22Rv1 (cell line): ENCODE measurements around the gene MEPE.

Experiments used
- H3K27ac ChIP-seq: fragments of 450-650 bp; 2 replicates; pipeline ENCODE4 v1.5.1; 2017
- CTCF ChIP-seq: fragments of 450-650 bp; IDR thresholded peaks from 2 replicates; pipeline ENCODE4 v1.5.1; 2017; ENCODE audit warnings: mild to moderate bottlenecking
- ZFX ChIP-seq: fragments of 450-650 bp; IDR thresholded peaks from 2 replicates; pipeline ENCODE4 v1.6.1; 2017; ENCODE audit warnings: antibody characterized with exemption, borderline replicate concordance

MEPE gene

DNA sequence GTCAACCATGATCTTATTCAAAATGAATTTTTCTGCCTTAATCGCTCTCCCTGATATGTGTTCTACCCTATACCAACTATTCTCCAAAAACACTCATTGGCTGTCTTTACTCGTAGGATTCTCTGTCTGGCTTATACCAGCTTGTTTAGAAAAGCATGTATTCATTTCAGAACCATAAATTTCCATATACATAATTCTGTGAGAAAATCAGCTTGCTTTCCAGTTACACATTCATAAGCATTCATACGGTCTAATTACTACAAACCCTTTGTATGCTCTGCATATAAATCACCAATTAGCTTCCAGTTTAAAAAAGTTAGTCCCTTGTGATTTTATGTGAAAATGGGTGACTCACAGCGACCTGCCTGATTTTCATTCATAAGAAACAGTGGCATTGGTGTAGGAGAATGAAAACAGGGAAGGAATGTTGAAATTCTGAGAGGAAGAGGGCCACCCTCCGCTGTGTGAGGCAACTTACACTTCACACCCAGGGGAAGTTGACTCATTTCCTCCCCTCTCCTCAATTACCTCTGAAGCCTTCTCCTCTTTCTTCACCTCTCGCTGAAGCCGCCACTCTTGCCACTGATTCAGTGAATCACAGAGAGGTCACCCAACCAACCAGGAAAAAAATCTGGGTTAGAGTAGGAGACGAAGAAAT, 63.3 kb downstream of the MEPE start:
- no peak for TF ChIP-seq CTCF
- TF ChIP-seq ZFX: no peak
- no peak overlapping the region for H3K27ac ChIP-seq
